CD4-positive, alpha-beta T cell treated with Interleukin-15 for 1 hour (primary cell): ENCODE measurements around the gene OR6B1.
"Not testable (repeated sequence)": the region's sequence is repeated elsewhere in the genome, so short reads cannot be mapped to it uniquely, and the experiment has no call there.

Source experiments
- DNase-seq: peaks from one replicate; pipeline ENCODE4 v3.0.0-alpha.2; 2020

The OR6B1 gene

DNA sequence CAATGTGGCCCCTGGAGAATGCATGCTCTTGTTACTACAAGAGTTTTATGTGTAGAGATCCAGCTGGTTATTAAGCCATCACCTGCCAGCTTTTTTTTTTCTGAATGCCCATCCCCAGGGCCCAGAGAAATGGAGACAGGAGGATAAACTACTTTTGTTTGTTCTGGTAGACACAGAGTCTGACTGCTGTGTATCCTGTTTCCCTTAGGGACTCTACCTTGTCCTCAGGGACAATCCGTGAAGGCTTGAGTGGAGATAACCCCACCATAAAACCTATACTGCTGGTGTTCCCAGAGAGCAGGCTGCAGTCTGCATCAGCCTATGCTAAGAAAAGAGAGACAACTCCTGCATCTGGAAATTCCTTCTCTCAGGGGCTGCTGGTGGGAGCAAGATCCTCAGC, 48.5 kb downstream of the OR6B1 start, which contains the start of gene OR2A5:
OR2A5 (plus strand) TSS at position 301 of the 400 bp plus-strand sequence. CDS start 1,454 bp downstream, outside the sequence.
- no peak for DNase-seq

- DNase-seq: no peak
Observed at GRCh38 chr7:144049491-144049890, 49.4 kb downstream of the OR6B1 start.

GRCh38 chr7:144050093-144050492, 50.0 kb downstream of the OR6B1 start:
- DNase-seq: no peak

GRCh38 chr7:144050884-144051283, 50.8 kb downstream of the OR6B1 start:
- not testable (repeated sequence) for DNase-seq

DNA sequence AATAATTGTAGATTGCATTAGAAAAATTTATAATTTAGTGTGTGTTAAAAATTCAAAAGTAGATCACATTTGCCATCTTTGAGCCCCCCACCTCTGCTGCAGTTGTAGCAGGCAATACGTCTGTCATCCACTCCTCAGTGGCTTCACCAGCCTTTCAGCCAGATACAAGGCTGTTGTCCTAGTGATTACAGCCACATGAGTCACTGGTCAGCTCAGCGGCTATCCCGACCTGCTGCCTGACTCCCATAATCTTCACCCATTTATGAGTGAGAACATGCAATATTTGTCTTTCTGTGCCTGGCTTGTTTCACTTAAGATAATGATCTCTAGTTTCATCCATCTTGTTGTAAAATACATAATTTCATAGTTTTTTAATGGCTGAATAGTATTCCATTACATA, 57.8 kb downstream of the OR6B1 start:
- no peak for DNase-seq
